Iris pigment epithelial cell (primary cell): Measurements from ENCODE around the gene PANX2.

Experiments used
- DNase-seq: peaks from one replicate; pipeline ENCODE4 v3.0.0-alpha.2; 2011; ENCODE audit warnings: low read depth

PANX2 gene

GRCh38 chr22:50184004-50184901 is 13.7 kb downstream of the PANX2 start:
- peak; percentile 62 for DNase-seq

GRCh38 chr22:50184902-50185374 is 14.4 kb downstream of the PANX2 start:
- no peak for DNase-seq

- DNase-seq: peak; percentile 83
These were observed 15.0 kb downstream of the PANX2 start, which contains the start of gene TRABD for GRCh38 chr22:50185375-50186087. TRABD (plus strand) TSS chr22:50185913; CDS start chr22:50193061, 7,148 bp downstream.

GRCh38 chr22:50186181-50186714 is 15.7 kb downstream of the PANX2 start:
- no peak for DNase-seq

DNA sequence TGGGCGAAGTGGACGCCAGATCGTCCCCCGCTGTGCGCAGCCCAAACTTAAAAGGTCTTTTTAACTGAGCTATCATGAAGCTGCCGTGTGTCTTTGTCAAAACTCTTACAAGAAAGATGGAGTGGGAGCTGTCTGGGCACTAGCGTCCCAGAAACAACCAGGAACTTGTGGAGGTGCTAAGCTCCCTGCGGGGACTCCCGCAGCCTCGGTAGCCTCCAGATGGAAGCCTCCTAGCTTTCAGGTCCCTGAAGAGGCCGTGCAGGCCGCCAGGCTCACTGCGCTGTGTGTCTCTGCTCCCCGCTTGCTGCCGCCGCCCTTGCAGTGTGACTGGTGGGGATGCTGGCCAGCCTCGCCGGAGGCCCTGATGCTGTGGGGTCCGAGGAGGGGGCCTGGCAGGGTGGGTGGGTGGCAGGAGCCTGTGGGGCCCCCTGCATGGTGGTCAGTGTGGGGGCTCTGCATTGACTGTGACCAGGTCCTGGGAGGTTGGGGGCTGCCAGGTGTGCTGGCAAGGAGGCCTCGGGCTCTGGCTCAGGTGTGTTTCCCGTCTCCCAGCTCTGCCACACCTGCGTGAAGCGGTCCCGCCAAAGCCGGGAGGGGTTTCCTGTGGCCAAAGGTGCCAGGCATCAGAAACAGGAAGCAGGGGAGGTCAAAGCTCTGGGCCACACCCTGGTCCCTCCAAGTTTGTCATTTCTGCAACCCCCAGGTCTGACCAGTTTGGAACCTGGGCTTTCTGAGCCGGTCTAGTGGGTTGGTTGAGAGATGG is 16.4 kb downstream of the PANX2 start:
- DNase-seq: peak; percentile 29

GRCh38 chr22:50188356-50188755 is 17.8 kb downstream of the PANX2 start:
- DNase-seq: no peak

GRCh38 chr22:50189184-50189848 is 18.8 kb downstream of the PANX2 start:
- no peak for DNase-seq

DNA sequence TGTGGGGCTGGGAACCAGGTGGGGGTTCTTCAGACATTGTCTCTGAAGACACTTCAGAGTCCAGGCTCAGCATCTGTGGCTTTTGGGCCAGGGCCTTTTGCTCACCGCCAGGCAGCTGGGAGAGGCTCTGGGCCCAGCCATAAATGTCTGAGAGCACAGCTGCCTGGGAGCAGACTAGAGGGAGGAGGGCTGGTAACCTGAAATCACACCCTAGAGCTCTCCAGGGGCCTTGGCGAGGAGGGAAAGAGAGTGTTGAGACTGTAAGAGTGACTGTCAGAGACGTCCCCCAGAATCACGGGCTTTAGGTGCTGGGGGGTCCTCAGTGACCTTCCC is 19.3 kb downstream of the PANX2 start:
- no peak for DNase-seq

GRCh38 chr22:50190182-50190940 is 19.8 kb downstream of the PANX2 start:
- DNase-seq: peak; percentile 63

- DNase-seq: no peak
These were observed 20.6 kb downstream of the PANX2 start for GRCh38 chr22:50190941-50191741.

GRCh38 chr22:50192436-50193204 is 22.1 kb downstream of the PANX2 start:
- no peak for DNase-seq

GRCh38 chr22:50193621-50194020 is 23.1 kb downstream of the PANX2 start:
- DNase-seq: no peak

- DNase-seq: no peak
These were observed 23.7 kb downstream of the PANX2 start for GRCh38 chr22:50194037-50194805.

GRCh38 chr22:50196256-50196655 is 25.7 kb downstream of the PANX2 start:
- no peak for DNase-seq

DNA sequence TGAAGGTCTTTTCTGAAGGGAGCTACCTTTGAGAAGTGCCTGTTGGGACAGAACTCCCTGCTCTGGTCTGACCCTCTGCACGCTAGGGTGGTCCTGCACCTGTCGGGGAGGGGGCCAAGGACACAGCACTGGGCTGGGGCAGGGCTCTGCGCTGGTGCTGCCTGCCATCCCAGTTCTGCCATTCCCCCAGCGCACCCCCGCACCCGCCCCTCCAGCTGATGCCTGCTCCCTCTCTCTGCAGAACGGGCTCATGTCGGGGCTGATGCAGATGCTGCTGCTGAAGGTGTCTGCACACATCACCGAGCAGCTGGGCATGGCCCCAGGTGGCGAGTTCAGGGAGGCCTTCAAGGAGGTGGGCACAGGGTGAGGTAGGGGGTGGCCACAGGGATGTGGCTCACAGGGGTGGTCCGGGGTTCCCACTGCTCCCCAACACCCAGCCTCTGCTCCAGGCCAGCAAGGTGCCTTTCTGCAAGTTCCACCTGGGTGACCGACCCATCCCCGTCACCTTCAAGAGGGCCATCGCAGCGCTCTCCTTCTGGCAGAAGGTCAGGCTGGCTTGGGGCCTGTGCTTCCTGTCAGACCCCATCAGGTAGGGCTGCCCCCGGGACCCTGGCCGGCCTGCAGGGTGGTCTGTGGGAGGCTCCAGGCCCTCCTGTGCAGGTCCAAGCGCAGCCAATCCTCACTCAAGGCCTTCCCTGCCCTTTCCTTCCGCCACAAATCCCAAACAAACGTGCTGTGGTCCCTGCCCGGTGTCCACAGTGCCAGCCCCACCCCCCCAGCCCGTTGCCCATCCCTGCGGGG is 26.7 kb downstream of the PANX2 start:
- no peak for DNase-seq

DNA sequence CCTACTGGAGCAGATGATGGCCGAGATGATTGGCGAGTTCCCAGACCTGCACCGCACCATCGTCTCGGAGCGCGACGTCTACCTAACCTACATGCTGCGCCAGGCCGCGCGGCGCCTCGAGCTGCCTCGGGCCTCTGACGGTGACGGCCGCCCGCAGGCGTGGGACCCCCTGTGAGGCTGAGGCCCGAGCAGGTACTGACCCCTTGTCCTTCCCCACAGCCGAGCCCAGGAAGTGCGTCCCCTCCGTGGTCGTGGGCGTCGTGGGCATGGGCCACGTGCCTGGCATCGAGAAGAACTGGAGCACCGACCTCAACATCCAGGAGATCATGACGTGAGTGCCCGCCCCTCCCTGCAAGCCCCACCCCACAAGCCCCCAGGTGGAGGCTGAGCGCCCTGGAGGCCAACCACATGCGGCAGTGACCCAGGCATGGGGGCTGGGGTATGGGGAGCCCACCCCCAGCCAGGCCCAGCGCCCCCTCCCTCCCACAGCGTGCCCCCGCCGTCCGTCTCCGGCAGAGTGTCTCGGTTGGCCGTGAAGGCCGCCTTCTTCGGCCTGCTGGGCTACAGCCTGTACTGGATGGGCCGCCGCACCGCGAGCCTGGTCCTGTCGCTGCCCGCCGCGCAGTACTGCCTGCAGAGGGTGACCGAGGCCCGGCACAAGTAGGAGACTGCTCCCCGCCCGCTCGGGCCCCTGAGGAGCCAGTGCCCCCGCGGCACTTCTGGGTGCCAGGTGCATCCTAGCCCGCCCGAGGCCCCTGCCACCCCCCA is 27.5 kb downstream of the PANX2 start:
- DNase-seq: no peak

GRCh38 chr22:50198624-50199017 is 28.1 kb downstream of the PANX2 start:
- no peak for DNase-seq
